Endometrial microvascular endothelial cells (primary cell): ENCODE measurements around the gene PIKFYVE. TPM values are rescaled to one million over a fixed set of nuclear protein-coding genes. Genes with fewer than 3 reads are reported as not detected.
"Not testable (repeated sequence)": the region's sequence is repeated elsewhere in the genome, so short reads cannot be mapped to it uniquely, and the experiment has no call there.

Source experiments
- in situ Hi-C: cut with HindIII; loops from 2 replicates; pipeline ENCODE4 v1.10.0; 2017; ENCODE audit warnings: low sequenced_read_pairs, low pct_unique_long_range_greater_than_20kb; ENCODE audit errors: inconsistent ontology term
- total RNA-seq: library from RNA; depleted of rRNA; stranded (reverse); fragments of >200 nt; gene quantifications from one replicate; pipeline ENCODE4 v1.2.3, GENCODE V29; 2015; ENCODE audit errors: inconsistent ontology term

Gene PIKFYVE
- total RNA-seq, 1 donor from 2014 or later, result 12.4 TPM

- in situ Hi-C loops, result no loop called here
These were observed 13.2 kb upstream of the PIKFYVE start for GRCh38 chr2:208252716-208253492.

DNA sequence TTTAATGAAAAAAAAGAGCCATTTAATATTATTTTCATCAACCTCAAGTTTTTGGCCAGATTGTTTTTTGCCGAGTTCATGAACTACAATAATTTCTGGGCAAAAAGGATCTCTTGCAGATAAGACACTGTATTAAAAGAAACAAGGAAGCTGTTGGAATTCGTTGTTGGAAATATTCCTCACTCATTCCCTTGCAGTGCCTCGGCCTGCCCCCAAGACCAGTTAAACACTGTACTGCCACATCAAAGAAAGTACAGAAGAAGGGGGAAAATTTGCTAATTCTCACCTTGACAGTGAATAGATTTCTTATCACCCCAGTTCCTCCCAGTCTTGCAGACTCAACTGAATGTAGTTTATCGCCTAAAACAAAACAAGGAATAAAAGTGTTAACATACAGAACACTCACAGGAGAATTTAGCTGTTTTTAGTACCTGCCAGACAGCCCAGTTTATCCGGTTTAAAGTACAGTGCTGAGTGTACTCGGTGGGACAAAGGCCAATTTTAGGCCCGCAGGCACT, 12.4 kb upstream of the PIKFYVE start:
- in situ Hi-C loops, result no loop called here

- in situ Hi-C loops, result no loop called here
These were observed 11.8 kb upstream of the PIKFYVE start for GRCh38 chr2:208254118-208254870.

- in situ Hi-C loops, result no loop called here
These were observed 11.0 kb upstream of the PIKFYVE start, which contains the start of gene IDH1 for GRCh38 chr2:208254871-208255556. TSS of gene IDH1 (minus strand) at chr2:208255071. CDS start at chr2:208251551, 3,520 bp downstream.

GRCh38 chr2:208255557-208256106, 10.4 kb upstream of the PIKFYVE start:
- in situ Hi-C loops, result no loop called here

DNA sequence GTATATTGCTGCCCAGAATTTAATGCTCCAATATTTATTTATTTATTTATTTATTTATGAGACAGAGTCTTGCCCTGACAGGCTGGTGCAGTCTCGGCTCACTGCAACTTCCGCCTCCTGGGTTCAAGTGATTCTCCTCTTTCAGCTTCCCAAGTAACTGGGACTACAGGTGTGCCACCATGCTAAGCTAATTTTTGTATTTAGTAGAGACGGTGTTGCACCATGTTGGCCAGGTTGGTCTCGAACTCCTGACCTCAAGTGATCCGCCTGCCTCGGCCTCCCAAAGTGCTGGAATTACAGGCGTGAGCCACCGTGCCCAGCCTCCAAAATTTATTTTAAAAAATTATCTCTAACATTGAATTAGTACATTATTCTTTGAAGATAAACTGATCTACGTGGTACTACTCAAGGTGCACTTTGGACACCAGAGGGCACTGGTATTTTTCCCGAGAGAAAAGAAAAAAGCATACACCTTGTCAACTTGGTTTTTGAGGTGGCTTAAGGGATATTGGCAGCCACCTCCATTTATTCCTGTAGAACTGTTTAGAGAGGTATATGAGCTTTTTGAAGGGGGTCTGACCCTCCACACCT, 9.8 kb upstream of the PIKFYVE start:
- in situ Hi-C loops, result no loop called here

DNA sequence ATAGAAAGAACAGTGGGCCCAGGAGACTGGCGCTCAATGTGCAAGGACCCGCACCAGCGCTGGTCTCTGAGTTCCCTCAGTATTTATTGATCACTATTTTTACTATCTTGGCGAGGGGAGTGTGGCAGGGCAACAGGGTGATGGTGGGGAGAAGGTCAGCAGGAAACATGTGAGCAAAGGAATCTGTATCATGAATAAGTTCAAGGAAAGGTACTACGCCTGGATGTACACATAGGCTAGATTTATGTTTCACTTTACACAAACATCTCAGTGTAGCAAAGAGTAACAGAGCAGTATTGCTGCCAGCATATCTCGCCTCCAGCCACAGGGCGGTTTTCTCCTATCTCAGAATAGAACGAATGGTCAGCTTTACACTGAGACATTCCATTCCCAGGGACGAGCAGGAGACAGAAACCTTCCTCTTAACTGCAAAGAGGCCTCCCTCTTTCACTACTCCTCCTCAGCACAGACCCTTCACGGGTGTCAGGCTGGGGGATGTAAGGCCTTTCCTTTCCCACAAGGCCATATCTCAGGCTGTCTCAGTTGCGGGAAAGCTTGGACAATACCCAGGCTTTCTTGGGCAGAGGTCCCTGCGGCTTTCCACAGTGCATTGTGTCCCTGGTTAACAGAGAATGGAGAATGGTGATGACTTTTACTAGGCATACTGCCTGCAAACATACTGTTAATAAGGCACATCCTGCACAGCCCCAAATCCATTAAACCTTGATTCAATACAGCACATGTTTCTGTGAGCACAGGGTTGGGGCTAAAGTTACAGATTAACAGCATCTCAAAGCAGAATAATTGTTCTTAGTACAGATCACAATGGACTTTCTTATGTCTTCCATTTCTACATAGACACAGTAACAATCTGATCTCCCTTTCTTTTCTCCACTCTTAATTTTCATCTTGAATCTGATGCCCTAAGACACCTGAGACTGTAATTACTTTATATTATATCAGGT, 8.9 kb upstream of the PIKFYVE start:
- in situ Hi-C loops, result not testable (repeated sequence)

DNA sequence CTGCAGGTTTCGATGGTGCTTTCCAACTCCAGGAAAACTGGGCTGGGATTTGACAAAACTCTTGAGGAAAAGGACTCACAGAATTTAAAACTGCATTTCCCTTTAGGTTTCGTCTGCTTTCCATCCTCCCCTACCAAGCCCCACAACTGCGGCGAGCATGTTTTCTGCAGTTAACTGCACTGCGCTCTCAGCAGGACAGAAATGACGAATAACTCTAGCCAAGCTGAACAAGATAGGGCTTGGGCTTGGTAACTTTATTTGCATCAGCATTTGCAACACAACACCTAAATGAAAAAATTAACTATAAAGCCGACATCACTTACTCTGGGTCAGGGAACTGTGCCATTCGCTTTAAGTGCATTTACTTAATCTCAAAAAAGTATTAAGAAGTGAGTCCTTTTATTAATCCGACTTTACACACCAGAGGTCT, 669 bp upstream of the PIKFYVE start:
- in situ Hi-C loops, result no loop called here

DNA sequence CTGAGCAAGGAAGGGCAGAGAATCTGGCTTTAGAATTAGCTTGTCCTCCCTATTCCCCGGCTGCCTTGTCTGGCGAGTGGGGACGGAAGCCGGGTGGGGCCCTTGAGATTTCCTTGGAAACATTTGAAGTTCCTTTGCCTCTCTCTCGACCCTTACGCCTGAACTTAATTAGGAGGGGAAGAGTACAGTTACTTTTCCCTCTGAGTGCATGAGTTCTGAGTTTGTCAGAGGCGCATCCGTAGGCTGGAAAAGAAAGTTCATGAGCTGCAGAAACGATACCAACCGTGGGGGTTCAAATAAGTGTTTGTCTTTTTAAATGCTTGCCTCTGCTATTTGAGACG, 468 bp downstream of the PIKFYVE start:
- in situ Hi-C loops, result no loop called here

GRCh38 chr2:208266936-208267335, 881 bp downstream of the PIKFYVE start:
- in situ Hi-C loops, result no loop called here

- in situ Hi-C loops, result not testable (repeated sequence)
These were observed 1.5 kb downstream of the PIKFYVE start for GRCh38 chr2:208267526-208267925.

GRCh38 chr2:208268156-208268952, 2.3 kb downstream of the PIKFYVE start:
- in situ Hi-C loops, result no loop called here

GRCh38 chr2:208269091-208269490, 3.0 kb downstream of the PIKFYVE start:
- in situ Hi-C loops, result no loop called here

DNA sequence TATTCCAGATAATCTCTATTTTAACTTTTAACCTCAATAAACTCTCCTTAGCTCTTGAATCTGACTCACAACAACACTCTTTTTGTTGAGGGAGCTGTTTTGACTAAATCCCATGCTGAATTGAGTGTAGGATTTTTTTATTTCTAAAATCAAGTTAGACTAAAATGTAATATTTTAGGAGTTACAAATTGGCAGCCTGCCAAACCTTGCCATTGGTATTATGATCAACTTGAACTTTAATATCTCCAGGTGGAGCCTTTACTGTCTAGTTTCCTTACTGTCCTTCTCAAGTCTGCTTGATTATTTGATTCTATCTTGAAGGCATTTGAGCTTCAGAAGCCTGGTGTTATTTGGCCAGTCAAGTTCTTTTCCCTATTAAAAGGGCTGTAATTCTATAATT, 8.7 kb downstream of the PIKFYVE start:
- in situ Hi-C loops, result no loop called here

- in situ Hi-C loops, result no loop called here
These were observed 12.5 kb downstream of the PIKFYVE start for GRCh38 chr2:208278549-208278948.

DNA sequence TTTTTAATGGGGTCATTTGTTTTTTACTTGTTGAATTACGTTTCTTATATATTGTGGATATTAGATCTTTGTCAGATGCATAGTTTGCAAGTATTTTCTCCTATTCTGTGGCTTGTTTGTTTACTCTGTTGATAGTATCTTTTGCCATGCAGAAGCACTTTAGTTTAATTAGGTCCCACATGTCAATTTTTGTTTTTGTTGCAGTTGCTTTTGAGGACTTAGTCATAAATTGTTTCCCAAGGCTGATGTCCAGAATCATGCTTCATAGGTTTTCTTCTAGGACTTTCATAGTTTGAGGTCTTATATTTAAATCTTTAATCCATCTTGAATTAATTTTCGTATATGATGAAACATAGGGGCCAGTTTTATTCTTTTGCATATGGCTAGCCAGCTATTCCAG, 13.2 kb downstream of the PIKFYVE start:
- in situ Hi-C loops, result no loop called here

DNA sequence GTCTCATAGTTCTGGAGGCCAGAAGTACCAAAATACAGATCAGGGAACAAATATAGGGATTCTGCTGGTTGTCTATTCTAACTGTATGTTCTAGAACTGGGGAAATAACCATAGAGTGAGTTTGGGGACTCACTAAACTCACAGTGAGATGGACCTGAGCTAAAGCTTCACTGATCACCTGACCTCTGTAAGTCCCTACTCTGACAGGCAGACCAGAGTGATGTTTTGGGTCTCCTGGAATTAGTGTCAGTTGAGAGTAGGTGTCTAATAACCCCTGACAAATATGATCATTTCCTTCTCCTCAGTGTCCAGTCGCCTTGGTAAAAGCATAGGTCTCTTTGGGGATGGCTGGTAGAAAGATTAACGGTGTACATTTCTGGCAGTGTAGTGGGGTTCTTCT, 14.2 kb downstream of the PIKFYVE start:
- in situ Hi-C loops, result no loop called here
